Gastrocnemius medialis (tissue), 4 donors: ENCODE data around the gene MAP6D1. TPM values are rescaled to one million over a fixed set of nuclear protein-coding genes. Genes with fewer than 3 reads are reported as not detected.
A peak's percentile ranks its signal among the peaks of the same experiment; 100 is the strongest.

Source experiments
- ATAC-seq, 2 donors: fragments of 150-250 bp; one replicate each; pipeline ENCODE4 v1.9.1; 2016
- DNase-seq, 2 donors: peaks; one replicate each; pipeline ENCODE4 v3.0.0-alpha.2; 2019
- H3K27ac ChIP-seq, 4 donors: fragments of 200-600 bp; sonication (generic); 1 replicate in 1 of 4; 2 replicates in 3 of 4; pipeline ENCODE4 v1.5.1; 2016 to 2018; ENCODE audit warnings: mild to moderate bottlenecking in 2 of 4, moderate library complexity in 1 of 4
- H3K27me3 ChIP-seq, 3 donors: fragments of 200-600 bp; sonication (generic) in 2 of 3; 1 replicate in 1 of 3; 2 replicates in 2 of 3; pipeline versions ENCODE4 v1.5.1 to v1.6.0; 2016 to 2019; ENCODE audit warnings: mild to moderate bottlenecking in 1 of 3, moderate library complexity in 1 of 3
- H3K36me3 ChIP-seq, 2 donors: fragments of 200-600 bp; sonication (generic) in 1 of 2; one replicate each; pipeline ENCODE4 v1.5.1; 2017 to 2018
- H3K4me1 ChIP-seq, 2 donors: fragments of 200-600 bp; sonication (generic) in 1 of 2; one replicate each; pipeline ENCODE4 v1.5.1; 2016 to 2017; ENCODE audit warnings: mild to moderate bottlenecking in 2 of 2
- H3K4me3 ChIP-seq, 4 donors: fragments of 200-600 bp; sonication (generic) in 3 of 4; 1 replicate in 1 of 4; 2 replicates in 3 of 4; pipeline ENCODE4 v1.5.1; 2016 to 2019; ENCODE audit warnings: mild to moderate bottlenecking in 2 of 4
- H3K9me3 ChIP-seq, 3 donors: fragments of 200-600 bp; sonication (generic) in 2 of 3; 1 replicate in 1 of 3; 2 replicates in 2 of 3; pipeline ENCODE4 v1.5.1; 2016 to 2019
- POLR2A ChIP-seq, 2 donors: fragments of 450-650 bp; IDR thresholded peaks; one replicate each; pipeline ENCODE4 v1.6.1; 2017; ENCODE audit warnings: antibody characterized with exemption in 2 of 2, mild to moderate bottlenecking in 2 of 2, moderate library complexity in 2 of 2
- in situ Hi-C, 4 donors: fragments of 200-750 bp; cut with MboI; loops; one replicate each; pipeline versions ENCODE4 v1.15.0 to v1.8.0; 2017; ENCODE audit warnings: low sequenced_read_pairs in 4 of 4
- intact Hi-C: fragments of 100-400 bp; cut with DNase I; formaldehyde crosslinking; loops from one replicate; pipeline ENCODE4 v1.15.1; 2023; ENCODE audit warnings: low total_unique reads
- total RNA-seq, 4 donors: library from RNA; depleted of rRNA; stranded (reverse); fragments of >200 nt; gene quantifications; one replicate each; pipeline versions ENCODE4 v1.1.0 to v1.2.3, GENCODE V29; 2016
- TF ChIP-seq, protein P1 (sequence below), 5 experiments: fragments of 450-650 bp in 3 of 5; fragments of 200-600 bp in 2 of 5; sonication (generic) in 2 of 5; IDR thresholded peaks in 4 of 5; conservative IDR thresholded peaks in 1 of 5; 1 replicate in 4 of 5; 2 replicates in 1 of 5; pipeline ENCODE4 v1.5.1; 2016 to 2019; ENCODE audit warnings: antibody characterized with exemption in 5 of 5, mild to moderate bottlenecking in 3 of 5, moderate library complexity in 3 of 5

Gene MAP6D1
- total RNA-seq, 4 donors from 2014 or later = 2.5 to 13.8 (median 9.7) TPM

DNA sequence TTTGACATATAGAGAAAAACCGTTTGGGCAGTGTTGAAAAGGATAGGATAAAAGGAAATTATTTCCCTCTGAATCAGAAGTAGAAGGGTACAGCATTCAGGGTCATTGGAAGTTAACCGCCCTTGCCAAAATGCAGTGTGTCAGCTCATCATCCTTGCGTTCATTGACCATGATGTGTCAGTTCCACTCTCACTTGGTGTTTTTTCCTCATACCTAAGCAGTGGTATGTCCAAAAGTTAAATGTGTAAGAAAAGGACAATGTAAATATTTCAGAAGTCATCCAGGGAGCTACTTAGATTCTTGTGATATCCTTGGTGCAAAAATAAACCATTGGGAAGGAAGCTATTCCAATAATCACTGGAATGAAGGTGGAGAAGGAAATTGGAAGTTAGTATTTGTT lies 50.7 kb downstream of the MAP6D1 start:
- Histone ChIP-seq H3K27ac (no peak overlapping the region), H3K27me3 (no peaks in the 10 kb centered on the region), H3K4me3 (no peak overlapping the region), H3K4me1 (peaks cover 0 to 5% of the 10 kb centered on the region in 2 donors), H3K9me3 (no peaks in the 10 kb centered on the region), H3K36me3 (peaks cover 0 to 33% of the 10 kb centered on the region in 2 donors)
- in situ Hi-C loops = loop anchor here in 1 of 4 donors (25.0 kb wide), 1 partner anchor 637 kb away; no protein-coding TSS in a partner anchor
- DNase-seq (no peak), ATAC-seq (no peak)
- TF ChIP-seq POLR2A (IDR thresholded peaks at IDR 0.05) = no peak
- TF ChIP-seq, protein P1, sequence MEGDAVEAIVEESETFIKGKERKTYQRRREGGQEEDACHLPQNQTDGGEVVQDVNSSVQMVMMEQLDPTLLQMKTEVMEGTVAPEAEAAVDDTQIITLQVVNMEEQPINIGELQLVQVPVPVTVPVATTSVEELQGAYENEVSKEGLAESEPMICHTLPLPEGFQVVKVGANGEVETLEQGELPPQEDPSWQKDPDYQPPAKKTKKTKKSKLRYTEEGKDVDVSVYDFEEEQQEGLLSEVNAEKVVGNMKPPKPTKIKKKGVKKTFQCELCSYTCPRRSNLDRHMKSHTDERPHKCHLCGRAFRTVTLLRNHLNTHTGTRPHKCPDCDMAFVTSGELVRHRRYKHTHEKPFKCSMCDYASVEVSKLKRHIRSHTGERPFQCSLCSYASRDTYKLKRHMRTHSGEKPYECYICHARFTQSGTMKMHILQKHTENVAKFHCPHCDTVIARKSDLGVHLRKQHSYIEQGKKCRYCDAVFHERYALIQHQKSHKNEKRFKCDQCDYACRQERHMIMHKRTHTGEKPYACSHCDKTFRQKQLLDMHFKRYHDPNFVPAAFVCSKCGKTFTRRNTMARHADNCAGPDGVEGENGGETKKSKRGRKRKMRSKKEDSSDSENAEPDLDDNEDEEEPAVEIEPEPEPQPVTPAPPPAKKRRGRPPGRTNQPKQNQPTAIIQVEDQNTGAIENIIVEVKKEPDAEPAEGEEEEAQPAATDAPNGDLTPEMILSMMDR (IDR thresholded peaks at IDR 0.05 in 4 of 5, conservative IDR thresholded peaks at IDR 0.05 in 1 of 5) = no peak
- intact Hi-C loops = no loop called here

DNA sequence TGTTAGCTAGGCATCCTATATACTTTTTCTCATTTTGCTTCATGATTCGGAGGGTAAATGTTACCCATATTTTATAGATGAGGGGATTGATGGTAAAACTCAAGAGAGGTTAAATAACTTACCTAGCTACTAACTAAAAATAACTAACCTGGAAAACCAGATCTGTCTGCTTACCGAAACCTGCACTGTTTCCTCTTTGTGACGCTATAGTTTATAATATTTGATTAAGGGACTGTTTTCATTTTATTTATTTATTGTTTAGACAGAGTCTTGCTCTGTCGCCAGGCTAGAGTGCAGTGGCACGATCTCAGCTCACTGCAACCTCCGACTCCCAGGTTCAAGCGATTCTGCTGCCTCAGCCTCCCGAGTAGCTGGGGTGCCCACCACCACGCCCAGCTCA lies 55.9 kb downstream of the MAP6D1 start:
- no peak for TF ChIP-seq POLR2A (IDR thresholded peaks at IDR 0.05)
- TF ChIP-seq, protein P1 (IDR thresholded peaks at IDR 0.05 in 4 of 5, conservative IDR thresholded peaks at IDR 0.05 in 1 of 5) = no peak
- Histone ChIP-seq H3K4me3 (no peak overlapping the region), H3K9me3 (no peaks in the 10 kb centered on the region), H3K27ac (no peak overlapping the region), H3K36me3 (peaks cover 0 to 13% of the 10 kb centered on the region in 2 donors), H3K4me1 (peaks cover 0 to 6% of the 10 kb centered on the region in 2 donors), H3K27me3 (no peaks in the 10 kb centered on the region)
- in situ Hi-C loops = loop anchor here (5.0 to 25.0 kb wide), 4 partner anchors 265 to 632 kb away; no protein-coding TSS in a partner anchor
- intact Hi-C loops = loop anchor here (5.0 kb wide), 1 partner anchor 382 kb away; no protein-coding TSS in a partner anchor
- no peak for DNase-seq
- no peak for ATAC-seq

DNA sequence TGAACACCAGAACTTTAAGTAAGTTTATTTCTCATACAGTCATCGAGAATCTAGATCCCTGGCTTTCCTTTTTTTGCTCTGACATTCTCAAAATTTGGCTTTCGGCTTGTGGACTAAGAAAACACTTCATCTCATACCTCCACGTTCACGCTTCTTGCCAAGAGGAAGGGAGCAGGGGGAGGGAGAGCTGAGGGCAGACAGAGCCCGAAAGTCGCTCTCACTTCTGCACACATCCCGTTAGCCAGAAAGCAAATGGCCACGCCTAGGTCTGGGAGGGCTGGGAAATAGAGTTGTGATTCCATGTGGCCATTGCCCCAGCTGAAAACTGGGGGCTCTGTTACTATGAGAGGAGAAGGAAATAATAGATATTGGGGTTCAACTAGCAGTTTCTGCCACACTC lies 57.3 kb downstream of the MAP6D1 start:
- DNase-seq (no peak), ATAC-seq (no peak)
- no peaks in the 10 kb centered on the region for H3K9me3 ChIP-seq
- H3K27ac ChIP-seq = no peak overlapping the region
- peaks cover 0 to 6% of the 10 kb centered on the region in 2 donors for H3K4me1 ChIP-seq
- H3K36me3 ChIP-seq = peaks cover 0 to 3% of the 10 kb centered on the region in 2 donors
- intact Hi-C loops (loop anchor here (5.0 kb wide), 1 partner anchor 381 kb away; no protein-coding TSS in a partner anchor), in situ Hi-C loops (loop anchor here (5.0 to 25.0 kb wide), 4 partner anchors 263 to 631 kb away; no protein-coding TSS in a partner anchor)
- no peak for TF ChIP-seq POLR2A (IDR thresholded peaks at IDR 0.05)
- TF ChIP-seq, protein P1 (IDR thresholded peaks at IDR 0.05 in 4 of 5, conservative IDR thresholded peaks at IDR 0.05 in 1 of 5) = no peak
- H3K4me3 ChIP-seq = no peak overlapping the region
- no peaks in the 10 kb centered on the region for H3K27me3 ChIP-seq

DNA sequence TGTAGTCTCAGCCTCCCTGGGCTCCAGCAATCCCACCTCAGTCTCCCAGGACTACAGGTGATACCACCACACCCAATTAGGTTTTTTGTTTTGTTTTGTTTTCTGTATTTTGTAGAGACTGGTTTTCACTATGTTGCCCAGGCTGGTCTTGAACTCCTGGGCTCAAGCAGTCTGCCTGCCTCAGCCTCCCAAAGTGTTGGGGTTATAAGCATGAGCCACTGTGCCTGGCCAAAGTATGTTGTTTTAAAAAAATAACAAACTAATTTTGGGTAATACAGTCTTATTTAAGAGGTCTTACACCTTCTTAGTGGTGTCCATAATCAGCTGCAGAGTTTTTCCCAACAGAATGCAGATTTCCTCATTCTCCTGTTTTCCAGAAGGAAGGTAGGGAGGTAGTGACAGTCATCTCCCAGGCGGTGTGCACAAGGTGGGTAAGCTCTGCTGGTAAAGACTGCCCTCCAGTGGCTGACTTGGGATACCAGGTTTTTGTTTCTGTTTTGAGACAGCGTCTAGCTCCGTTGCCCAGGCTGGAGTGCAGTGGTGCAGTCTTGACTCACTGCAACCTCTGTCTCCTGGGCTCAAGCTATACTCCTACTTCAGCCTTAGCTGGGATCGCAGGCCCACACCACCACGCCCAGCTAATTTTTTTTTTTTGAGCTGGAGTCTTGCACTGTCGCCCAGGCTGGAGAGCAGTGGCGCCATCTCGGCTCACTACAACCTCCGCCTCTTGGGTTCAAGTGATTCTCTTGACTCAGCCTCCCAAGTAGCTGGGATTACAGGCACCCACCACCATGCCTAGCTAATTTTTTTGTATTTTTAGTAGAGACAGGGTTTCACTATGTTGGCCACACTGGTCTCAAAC lies 58.4 kb downstream of the MAP6D1 start:
- in situ Hi-C loops (loop anchor here (5.0 to 25.0 kb wide), 4 partner anchors 262 to 630 kb away; no protein-coding TSS in a partner anchor), intact Hi-C loops (loop anchor here (1.0 to 5.0 kb wide), 3 partner anchors 264 to 380 kb away; no protein-coding TSS in a partner anchor)
- H3K27me3 ChIP-seq = no peaks in the 10 kb centered on the region
- peak overlapping the region in 2 of 4 donors; percentile 12 to 35 for H3K27ac ChIP-seq
- TF ChIP-seq, protein P1 (IDR thresholded peaks at IDR 0.05 in 4 of 5, conservative IDR thresholded peaks at IDR 0.05 in 1 of 5) = peak; percentile 77 to 90 (median 83)
- no peak for TF ChIP-seq POLR2A (IDR thresholded peaks at IDR 0.05)
- H3K36me3 ChIP-seq = peaks cover 0 to 9% of the 10 kb centered on the region in 2 donors
- peak; percentile 61 to 69 for DNase-seq
- H3K4me3 ChIP-seq = no peak overlapping the region
- ATAC-seq = peak; percentile 61 to 86
- no peaks in the 10 kb centered on the region for H3K9me3 ChIP-seq
- peaks cover 0 to 6% of the 10 kb centered on the region in 2 donors for H3K4me1 ChIP-seq
